Nephron (organoid): ENCODE measurements around the gene SH3PXD2A.

Experiments used
- H3K27ac Mint-ChIP-seq, 3 experiments: 2 replicates each; pipeline ENCODE4 v1.8.0; 2020; ENCODE audit warnings: mixed read lengths in 3 of 3, mild to moderate bottlenecking in 2 of 3, moderate library complexity in 1 of 3
- H3K27me3 Mint-ChIP-seq: 2 replicates; pipeline ENCODE4 v1.8.0; 2021; ENCODE audit warnings: low read depth, mild to moderate bottlenecking, moderate library complexity, mixed read lengths
- H3K36me3 Mint-ChIP-seq: 2 replicates; pipeline ENCODE4 v1.8.0; 2020; ENCODE audit warnings: low read depth, mixed read lengths
- H3K4me1 Mint-ChIP-seq: 2 replicates; pipeline ENCODE4 v1.8.0; 2020; ENCODE audit warnings: mixed read lengths
- H3K4me3 Mint-ChIP-seq, 3 experiments: 2 replicates each; pipeline ENCODE4 v1.8.0; 2020; ENCODE audit warnings: mild to moderate bottlenecking in 3 of 3, mixed read lengths in 3 of 3, moderate library complexity in 2 of 3
- H3K9me3 Mint-ChIP-seq: 2 replicates; pipeline ENCODE4 v1.8.0; 2020; ENCODE audit warnings: mixed read lengths
- CTCF ChIP-seq, 3 experiments: fragments of 200-600 bp; sonication (generic); IDR thresholded peaks; one replicate each; pipeline ENCODE4 v1.5.0; 2021; ENCODE audit warnings: antibody characterized with exemption in 3 of 3; ENCODE audit not compliant: unreplicated experiment in 3 of 3

SH3PXD2A gene

GRCh38 chr10:103590744-103591291 is 264.6 kb downstream of the SH3PXD2A start:
- no peak overlapping the region for H3K4me3 Mint-ChIP-seq
- no peak overlapping the region for H3K27ac Mint-ChIP-seq
- peaks cover 11% of the 10 kb centered on the region for H3K9me3 Mint-ChIP-seq
- peaks cover 24% of the 10 kb centered on the region for H3K36me3 Mint-ChIP-seq
- H3K4me1 Mint-ChIP-seq, result peaks cover 18% of the 10 kb centered on the region
- no peak for TF ChIP-seq CTCF (IDR thresholded peaks at IDR 0.05; ENCODE audit: unreplicated experiment in 3 of 3)
- H3K27me3 Mint-ChIP-seq, result peaks cover 4% of the 10 kb centered on the region

- Mint-ChIP-seq H3K4me3 (no peak overlapping the region), H3K27ac (no peak overlapping the region), H3K36me3 (peaks cover 29% of the 10 kb centered on the region), H3K4me1 (peaks cover 18% of the 10 kb centered on the region), H3K27me3 (peaks cover 4% of the 10 kb centered on the region), H3K9me3 (peaks cover 11% of the 10 kb centered on the region)
- no peak for TF ChIP-seq CTCF (IDR thresholded peaks at IDR 0.05; ENCODE audit: unreplicated experiment in 3 of 3)
Observed at GRCh38 chr10:103590060-103590459, 265.3 kb downstream of the SH3PXD2A start.

DNA sequence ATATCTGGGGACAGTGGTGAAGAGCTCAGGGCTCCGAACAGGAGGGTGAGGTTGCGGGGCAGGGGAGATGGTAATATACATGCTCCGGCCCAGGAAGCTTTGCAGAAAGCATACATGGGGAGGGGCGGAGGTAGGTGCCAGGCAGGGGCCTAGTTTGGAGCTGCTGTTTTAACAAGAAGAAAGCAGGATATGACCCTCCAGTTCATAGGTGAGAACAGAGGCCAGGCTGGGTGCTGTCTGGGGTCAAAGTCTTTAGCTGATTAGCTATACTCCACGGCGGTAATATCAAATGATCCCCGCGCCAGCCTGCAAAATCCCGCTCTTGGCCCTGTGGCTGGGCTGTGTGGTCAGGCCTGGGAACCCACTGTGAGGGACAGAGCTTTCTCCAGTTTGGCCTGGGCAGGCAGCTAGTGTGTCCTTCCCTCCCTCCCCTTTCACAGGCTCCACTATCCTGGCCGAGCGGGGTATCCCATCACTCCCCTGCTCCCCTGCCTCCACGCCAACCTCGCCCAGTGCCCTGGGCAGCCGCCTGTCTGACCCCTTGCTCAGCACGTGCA is 266.2 kb downstream of the SH3PXD2A start:
- no peak for TF ChIP-seq CTCF (IDR thresholded peaks at IDR 0.05; ENCODE audit: unreplicated experiment in 3 of 3)
- H3K4me1 Mint-ChIP-seq, result peaks cover 13% of the 10 kb centered on the region
- H3K27ac Mint-ChIP-seq, result no peak overlapping the region
- peaks cover 11% of the 10 kb centered on the region for H3K9me3 Mint-ChIP-seq
- peaks cover 30% of the 10 kb centered on the region for H3K36me3 Mint-ChIP-seq
- peaks cover 4% of the 10 kb centered on the region for H3K27me3 Mint-ChIP-seq
- H3K4me3 Mint-ChIP-seq, result no peak overlapping the region

- Mint-ChIP-seq H3K36me3 (peaks cover 33% of the 10 kb centered on the region), H3K4me1 (peaks cover 24% of the 10 kb centered on the region), H3K27ac (no peak overlapping the region), H3K4me3 (no peak overlapping the region), H3K27me3 (peaks cover 12% of the 10 kb centered on the region), H3K9me3 (peaks cover 11% of the 10 kb centered on the region)
- TF ChIP-seq CTCF (IDR thresholded peaks at IDR 0.05; ENCODE audit: unreplicated experiment in 3 of 3), result no peak
Observed at GRCh38 chr10:103587073-103587472, 268.3 kb downstream of the SH3PXD2A start.

DNA sequence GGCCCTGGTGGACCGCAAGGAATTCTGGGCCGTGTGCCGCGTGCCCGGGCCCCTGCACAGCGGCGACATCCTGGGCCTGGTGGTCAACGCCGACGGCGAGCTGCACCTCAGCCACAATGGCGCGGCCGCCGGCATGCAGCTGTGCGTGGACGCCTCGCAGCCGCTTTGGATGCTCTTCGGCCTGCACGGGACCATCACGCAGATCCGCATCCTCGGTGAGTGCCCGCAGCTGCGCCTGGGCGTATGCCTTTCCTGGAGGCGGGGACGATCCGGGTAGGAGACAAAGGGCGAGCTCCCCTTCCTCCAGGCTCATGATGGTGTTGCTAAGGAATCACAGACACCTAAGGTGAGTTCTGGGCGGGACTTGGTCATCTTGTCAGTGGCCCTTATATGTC is 270.4 kb downstream of the SH3PXD2A start:
- H3K9me3 Mint-ChIP-seq, result peaks cover 11% of the 10 kb centered on the region
- no peak for TF ChIP-seq CTCF (IDR thresholded peaks at IDR 0.05; ENCODE audit: unreplicated experiment in 3 of 3)
- peaks cover 14% of the 10 kb centered on the region for H3K27me3 Mint-ChIP-seq
- H3K4me1 Mint-ChIP-seq, result peaks cover 40% of the 10 kb centered on the region
- peaks cover 33% of the 10 kb centered on the region for H3K36me3 Mint-ChIP-seq
- no peak overlapping the region for H3K4me3 Mint-ChIP-seq
- no peak overlapping the region for H3K27ac Mint-ChIP-seq
